Endodermal cell (in vitro differentiated cells): ENCODE measurements around the gene DICER1. TPM values are rescaled to one million over a fixed set of nuclear protein-coding genes. Genes with fewer than 3 reads are reported as not detected.

Experiments used
- DNase-seq: peaks from one replicate; pipeline ENCODE4 v3.0.0-alpha.2; 2017
- H3K27ac ChIP-seq: 2 replicates; pipeline ENCODE4 v1.5.1; 2013; ENCODE audit warnings: mild to moderate bottlenecking, low read depth, low read length, moderate library complexity
- H3K27me3 ChIP-seq: 2 replicates; pipeline ENCODE4 v1.6.1; 2013; ENCODE audit warnings: mild to moderate bottlenecking, low read length, moderate library complexity; ENCODE audit not compliant: insufficient read depth, control insufficient read depth, poor library complexity, severe bottlenecking
- H3K36me3 ChIP-seq: 2 replicates; pipeline ENCODE4 v1.7.0; 2013; ENCODE audit warnings: mild to moderate bottlenecking, low read length, moderate library complexity; ENCODE audit not compliant: control insufficient read depth, insufficient read depth
- H3K4me1 ChIP-seq: one replicate; pipeline ENCODE4 v1.7.0; 2013; ENCODE audit warnings: low read length; ENCODE audit not compliant: control insufficient read depth, insufficient read depth
- H3K4me3 ChIP-seq: 2 replicates; pipeline ENCODE4 v1.5.1; 2013; ENCODE audit warnings: mild to moderate bottlenecking, low read length, moderate library complexity
- H3K9ac ChIP-seq: 2 replicates; pipeline ENCODE4 v1.6.1; 2013; ENCODE audit warnings: mild to moderate bottlenecking, low read length, moderate library complexity; ENCODE audit not compliant: poor library complexity, severe bottlenecking; ENCODE audit errors: extremely low read depth
- H3K9me3 ChIP-seq: 2 replicates; pipeline ENCODE4 v1.6.1; 2013; ENCODE audit warnings: mild to moderate bottlenecking, low read length, moderate library complexity; ENCODE audit not compliant: control insufficient read depth
- H3K27ac Mint-ChIP-seq: 2 replicates; pipeline ENCODE4 v1.8.0; 2020; ENCODE audit warnings: mixed read lengths
- H3K27me3 Mint-ChIP-seq: 2 replicates; pipeline ENCODE4 v1.8.0; 2021; ENCODE audit warnings: mild to moderate bottlenecking, mixed read lengths; ENCODE audit not compliant: insufficient read depth
- H3K36me3 Mint-ChIP-seq: 2 replicates; pipeline ENCODE4 v1.8.0; 2020; ENCODE audit warnings: low read depth, mixed read lengths
- H3K4me1 Mint-ChIP-seq: 2 replicates; pipeline ENCODE4 v1.8.0; 2020; ENCODE audit warnings: mixed read lengths
- H3K4me3 Mint-ChIP-seq: 2 replicates; pipeline ENCODE4 v1.8.0; 2020; ENCODE audit warnings: mild to moderate bottlenecking, moderate library complexity, mixed read lengths
- H3K9me3 Mint-ChIP-seq: 2 replicates; pipeline ENCODE4 v1.8.0; 2020; ENCODE audit warnings: mild to moderate bottlenecking, mixed read lengths
- WGBS, 2 experiments: methylation state at CpG; one replicate each; pipeline versions ENCODE4 v1.1.5 to v1.1.7; 2013; ENCODE audit warnings: missing lambda C conversion rate in 2 of 2, mixed read lengths in 1 of 2; ENCODE audit not compliant: insufficient coverage in 1 of 2, insufficient read length in 1 of 2; 5-methylcytosine and 5-hydroxymethylcytosine counted together
- total RNA-seq, 2 donors: library from RNA; stranded (reverse); fragmentation: NEBNext Ultra II Directional in 1 of 2; extraction: Animal tissue kit (Norgen Biotek cat#: 25700) in 1 of 2; gene quantifications; 2 replicates in 1 of 2; 3 replicates in 1 of 2; pipeline ENCODE4 v1.2.1, GENCODE V29; 2021
- TF ChIP-seq, protein P1 (sequence below): fragments of 200-600 bp; sonication (generic); conservative IDR thresholded peaks from 2 replicates; pipeline ENCODE4 v1.5.0; 2021; ENCODE audit warnings: antibody characterized with exemption, mild to moderate bottlenecking

Gene DICER1
- total RNA-seq, 2 donors from 2014 or later = 66.1 to 69.2 TPM

DNA sequence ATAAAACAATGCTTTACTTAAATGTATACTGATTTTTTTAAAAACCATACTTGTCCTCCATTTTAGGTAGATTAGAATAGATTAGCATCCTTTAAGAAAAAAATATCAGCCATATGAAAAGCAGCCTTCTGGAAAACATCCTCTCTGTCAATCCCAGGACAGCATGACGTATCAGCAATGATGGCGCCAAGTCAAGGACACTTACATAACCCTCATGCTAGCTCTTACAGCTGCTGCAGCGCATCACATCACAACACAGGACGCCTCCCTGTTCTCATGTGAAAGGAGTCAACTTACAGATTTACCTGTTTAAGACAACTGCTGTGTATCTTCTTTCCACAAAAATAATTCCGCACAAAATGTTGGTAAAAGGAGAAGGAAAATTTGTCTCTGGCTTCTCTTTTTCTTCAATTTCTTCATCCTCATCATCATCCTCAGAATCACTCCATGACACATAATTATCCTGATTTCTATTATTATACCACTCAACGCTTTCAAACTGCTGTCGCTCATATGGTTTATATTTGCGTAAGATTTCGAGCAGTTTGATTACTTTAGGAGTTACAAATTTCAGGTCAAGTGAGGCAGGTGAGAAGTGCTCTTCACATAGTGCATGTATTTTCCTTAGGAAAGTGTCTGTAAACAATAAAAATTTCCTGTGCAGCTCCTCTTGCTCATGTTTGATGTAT lies 33.3 kb downstream of the DICER1 start:
- H3K36me3 Mint-ChIP-seq = peaks cover 38% of the 10 kb centered on the region
- H3K9ac ChIP-seq = no peak overlapping the region
- H3K9me3 ChIP-seq = no peaks in the 10 kb centered on the region
- H3K4me3 ChIP-seq = no peak overlapping the region
- H3K27me3 Mint-ChIP-seq = no peaks in the 10 kb centered on the region
- TF ChIP-seq, protein P1, sequence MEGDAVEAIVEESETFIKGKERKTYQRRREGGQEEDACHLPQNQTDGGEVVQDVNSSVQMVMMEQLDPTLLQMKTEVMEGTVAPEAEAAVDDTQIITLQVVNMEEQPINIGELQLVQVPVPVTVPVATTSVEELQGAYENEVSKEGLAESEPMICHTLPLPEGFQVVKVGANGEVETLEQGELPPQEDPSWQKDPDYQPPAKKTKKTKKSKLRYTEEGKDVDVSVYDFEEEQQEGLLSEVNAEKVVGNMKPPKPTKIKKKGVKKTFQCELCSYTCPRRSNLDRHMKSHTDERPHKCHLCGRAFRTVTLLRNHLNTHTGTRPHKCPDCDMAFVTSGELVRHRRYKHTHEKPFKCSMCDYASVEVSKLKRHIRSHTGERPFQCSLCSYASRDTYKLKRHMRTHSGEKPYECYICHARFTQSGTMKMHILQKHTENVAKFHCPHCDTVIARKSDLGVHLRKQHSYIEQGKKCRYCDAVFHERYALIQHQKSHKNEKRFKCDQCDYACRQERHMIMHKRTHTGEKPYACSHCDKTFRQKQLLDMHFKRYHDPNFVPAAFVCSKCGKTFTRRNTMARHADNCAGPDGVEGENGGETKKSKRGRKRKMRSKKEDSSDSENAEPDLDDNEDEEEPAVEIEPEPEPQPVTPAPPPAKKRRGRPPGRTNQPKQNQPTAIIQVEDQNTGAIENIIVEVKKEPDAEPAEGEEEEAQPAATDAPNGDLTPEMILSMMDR = no peak
- peaks cover 5% of the 10 kb centered on the region for H3K4me1 ChIP-seq
- no peaks in the 10 kb centered on the region for H3K27me3 ChIP-seq
- no peak overlapping the region for H3K27ac Mint-ChIP-seq
- H3K9me3 Mint-ChIP-seq = no peaks in the 10 kb centered on the region
- peaks cover 70% of the 10 kb centered on the region for H3K36me3 ChIP-seq
- 94 to 96% methylated on average over 9 of the region's 9 CpGs for WGBS, 2 experiments
- no peak overlapping the region for H3K27ac ChIP-seq
- H3K4me1 Mint-ChIP-seq = peaks cover 7% of the 10 kb centered on the region
- H3K4me3 Mint-ChIP-seq = no peak overlapping the region
- no peak for DNase-seq

DNA sequence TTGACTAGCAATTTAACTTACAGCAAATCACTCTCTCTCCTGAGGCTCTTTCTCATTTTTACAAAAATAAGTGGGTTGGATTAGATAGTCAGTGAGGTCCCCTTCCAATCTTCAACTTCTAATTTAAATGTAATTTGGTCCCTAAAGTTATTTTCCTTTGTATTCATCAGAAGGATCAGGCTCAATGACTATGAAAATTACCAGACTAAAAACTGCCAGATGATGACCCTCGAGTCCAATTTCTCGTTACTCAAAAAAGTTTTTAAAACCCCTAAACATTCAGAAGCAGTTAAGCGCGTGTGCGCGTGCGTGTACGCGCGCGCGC lies 34.7 kb downstream of the DICER1 start:
- peaks cover 44% of the 10 kb centered on the region for H3K36me3 Mint-ChIP-seq
- H3K4me1 Mint-ChIP-seq = peaks cover 6% of the 10 kb centered on the region
- H3K27ac Mint-ChIP-seq = no peak overlapping the region
- no peak overlapping the region for H3K4me3 Mint-ChIP-seq
- H3K27me3 ChIP-seq = no peaks in the 10 kb centered on the region
- no peak for DNase-seq
- H3K9me3 ChIP-seq = no peaks in the 10 kb centered on the region
- H3K9me3 Mint-ChIP-seq = no peaks in the 10 kb centered on the region
- no peak overlapping the region for H3K27ac ChIP-seq
- 91% methylated on average over 12 of the region's 12 CpGs; no CpG with 5 or more reads in 1 of the 2 experiments for WGBS, 2 experiments
- H3K36me3 ChIP-seq = peaks cover 70% of the 10 kb centered on the region
- no peak overlapping the region for H3K9ac ChIP-seq
- TF ChIP-seq, protein P1 = no peak
- H3K4me1 ChIP-seq = no peaks in the 10 kb centered on the region
- no peak overlapping the region for H3K4me3 ChIP-seq
- H3K27me3 Mint-ChIP-seq = no peaks in the 10 kb centered on the region

DNA sequence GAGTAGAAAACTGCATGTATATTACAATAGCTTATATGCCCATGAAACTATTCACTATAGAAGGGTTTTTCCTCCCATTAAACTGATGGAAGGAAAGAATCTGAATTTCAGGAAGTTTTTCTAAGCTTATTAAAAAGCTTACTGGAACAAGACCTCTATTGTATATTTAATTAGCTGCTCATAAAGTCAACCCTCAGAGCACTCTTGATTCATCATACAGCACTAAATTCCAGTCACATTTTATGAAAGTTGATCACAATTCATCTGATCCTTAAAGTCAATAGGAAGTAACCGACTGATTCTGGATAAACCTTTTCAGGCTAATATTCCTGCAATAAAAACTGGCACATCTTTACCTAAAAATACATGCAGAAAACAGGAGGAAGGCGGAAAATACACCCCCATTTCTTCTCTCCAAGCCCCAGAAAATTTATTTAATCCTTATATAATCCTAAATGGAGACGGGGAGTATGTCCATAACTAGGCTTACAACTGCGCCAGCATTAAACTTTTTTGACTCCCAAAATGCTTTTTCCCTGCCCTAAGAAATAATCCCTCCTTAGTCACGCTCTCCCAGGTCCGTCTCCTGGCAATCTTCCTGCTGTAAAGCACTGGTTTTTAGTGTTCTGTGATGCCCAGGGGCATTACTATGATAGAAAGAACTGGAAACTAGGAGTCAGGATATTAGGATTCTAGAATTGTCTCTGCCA lies 35.3 kb downstream of the DICER1 start:
- 95 to 100% methylated on average over 2 to 6 of the region's 6 CpGs for WGBS, 2 experiments

More for the DNA sequence above, 35.3 kb downstream of the DICER1 start:
- H3K27ac Mint-ChIP-seq = no peak overlapping the region
- no peaks in the 10 kb centered on the region for H3K27me3 Mint-ChIP-seq
- H3K27ac ChIP-seq = no peak overlapping the region
- H3K4me3 ChIP-seq = no peak overlapping the region
- TF ChIP-seq, protein P1 = no peak
- no peak for DNase-seq
- peaks cover 6% of the 10 kb centered on the region for H3K4me1 Mint-ChIP-seq
- H3K36me3 Mint-ChIP-seq = peaks cover 45% of the 10 kb centered on the region
- H3K9ac ChIP-seq = no peak overlapping the region
- peaks cover 70% of the 10 kb centered on the region for H3K36me3 ChIP-seq
- no peaks in the 10 kb centered on the region for H3K9me3 ChIP-seq
- H3K27me3 ChIP-seq = no peaks in the 10 kb centered on the region
- H3K9me3 Mint-ChIP-seq = no peaks in the 10 kb centered on the region
- no peaks in the 10 kb centered on the region for H3K4me1 ChIP-seq
- H3K4me3 Mint-ChIP-seq = no peak overlapping the region
